Vagina (tissue), 2 donors: ENCODE results near the gene ZNF292.

ENCODE experiments used
- POLR2A ChIP-seq, 2 donors: fragments of 450-650 bp; IDR thresholded peaks; one replicate each; pipeline ENCODE4 v1.6.1; 2017; ENCODE audit warnings: antibody characterized with exemption in 2 of 2, mild to moderate bottlenecking in 2 of 2, moderate library complexity in 2 of 2
- TF ChIP-seq, protein P1 (sequence below), 3 experiments: fragments of 450-650 bp in 2 of 3; fragments of 200-600 bp in 1 of 3; sonication (generic) in 1 of 3; IDR thresholded peaks; one replicate each; pipeline ENCODE4 v1.5.1; 2017 to 2019; ENCODE audit warnings: antibody characterized with exemption in 3 of 3, mild to moderate bottlenecking in 2 of 3, moderate library complexity in 2 of 3

DNA sequence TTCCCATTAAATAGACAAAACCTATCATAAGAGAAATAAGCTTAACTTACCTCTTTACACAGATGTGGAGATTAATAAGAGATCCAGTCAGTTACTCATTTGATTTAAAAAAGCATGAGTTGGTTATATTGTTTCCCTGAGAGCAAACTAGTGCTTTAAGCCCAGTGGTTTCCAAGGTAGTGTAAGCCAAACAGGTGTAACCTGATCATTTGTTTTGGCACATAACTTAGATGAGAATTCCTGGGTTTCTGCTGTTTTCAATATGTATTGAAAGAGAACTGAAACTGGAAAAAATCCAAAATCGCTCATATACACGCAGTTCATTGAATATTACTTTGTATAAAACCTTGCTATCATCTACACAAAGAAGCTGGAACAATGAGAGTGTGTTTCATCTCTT, 136.5 kb downstream of the ZNF292 start:
- TF ChIP-seq, protein P1, sequence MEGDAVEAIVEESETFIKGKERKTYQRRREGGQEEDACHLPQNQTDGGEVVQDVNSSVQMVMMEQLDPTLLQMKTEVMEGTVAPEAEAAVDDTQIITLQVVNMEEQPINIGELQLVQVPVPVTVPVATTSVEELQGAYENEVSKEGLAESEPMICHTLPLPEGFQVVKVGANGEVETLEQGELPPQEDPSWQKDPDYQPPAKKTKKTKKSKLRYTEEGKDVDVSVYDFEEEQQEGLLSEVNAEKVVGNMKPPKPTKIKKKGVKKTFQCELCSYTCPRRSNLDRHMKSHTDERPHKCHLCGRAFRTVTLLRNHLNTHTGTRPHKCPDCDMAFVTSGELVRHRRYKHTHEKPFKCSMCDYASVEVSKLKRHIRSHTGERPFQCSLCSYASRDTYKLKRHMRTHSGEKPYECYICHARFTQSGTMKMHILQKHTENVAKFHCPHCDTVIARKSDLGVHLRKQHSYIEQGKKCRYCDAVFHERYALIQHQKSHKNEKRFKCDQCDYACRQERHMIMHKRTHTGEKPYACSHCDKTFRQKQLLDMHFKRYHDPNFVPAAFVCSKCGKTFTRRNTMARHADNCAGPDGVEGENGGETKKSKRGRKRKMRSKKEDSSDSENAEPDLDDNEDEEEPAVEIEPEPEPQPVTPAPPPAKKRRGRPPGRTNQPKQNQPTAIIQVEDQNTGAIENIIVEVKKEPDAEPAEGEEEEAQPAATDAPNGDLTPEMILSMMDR (IDR thresholded peaks at IDR 0.05), result no peak
- no peak for TF ChIP-seq POLR2A (IDR thresholded peaks at IDR 0.05)
